Central memory CD4-positive, alpha-beta T cell (primary cell): ENCODE data around the gene UVSSA.
"Not testable (repeated sequence)": the region's sequence is repeated elsewhere in the genome, so short reads cannot be mapped to it uniquely, and the experiment has no call there.

Source experiments
- DNase-seq: peaks from one replicate; pipeline ENCODE4 v3.0.0; 2022

The UVSSA gene

DNA sequence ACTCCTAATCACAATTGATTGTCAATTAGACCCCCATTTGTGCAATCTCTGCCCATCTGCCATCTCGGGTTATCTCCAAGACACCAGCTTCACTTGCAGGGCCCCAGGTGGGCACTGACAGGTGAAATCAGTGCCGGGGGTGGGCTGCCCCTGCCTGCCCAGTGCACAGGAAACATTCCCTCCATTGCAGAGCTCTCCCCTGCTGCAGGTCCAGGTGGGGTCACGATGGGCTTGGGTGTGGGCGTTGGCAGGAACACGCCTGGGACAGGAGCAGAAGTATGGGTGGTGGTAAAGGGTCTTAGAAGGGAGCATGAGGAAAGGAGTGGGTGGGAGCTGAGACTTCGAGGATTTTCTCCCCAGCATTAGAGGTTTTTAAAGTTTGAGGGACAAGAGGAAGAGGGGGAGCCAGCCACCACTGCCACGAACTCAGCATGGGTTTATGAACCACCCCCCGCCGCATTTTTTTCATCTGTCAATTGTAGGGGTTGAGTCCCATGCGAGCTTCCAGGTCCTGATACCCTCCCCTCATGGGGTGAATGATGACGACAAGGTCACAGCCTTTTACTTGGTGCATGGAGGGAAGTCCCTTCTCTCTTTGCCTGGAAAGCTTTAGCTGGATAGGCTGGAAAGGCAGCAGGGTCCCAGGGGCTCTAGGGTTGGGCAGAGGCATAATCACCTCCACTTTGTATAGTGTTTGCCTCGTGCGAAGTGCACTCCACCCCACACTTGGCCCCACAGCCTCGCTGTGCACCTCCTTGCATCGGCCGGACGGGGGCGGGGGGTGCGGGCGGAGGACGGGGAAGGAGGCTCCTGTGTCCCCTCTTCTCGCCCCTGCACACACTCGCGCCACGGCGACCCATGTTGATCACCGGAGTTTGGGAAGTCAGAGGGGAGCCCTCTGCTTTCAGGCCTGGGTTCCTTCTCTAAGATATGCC is 62.8 kb downstream of the UVSSA start:
- no peak for DNase-seq

DNA sequence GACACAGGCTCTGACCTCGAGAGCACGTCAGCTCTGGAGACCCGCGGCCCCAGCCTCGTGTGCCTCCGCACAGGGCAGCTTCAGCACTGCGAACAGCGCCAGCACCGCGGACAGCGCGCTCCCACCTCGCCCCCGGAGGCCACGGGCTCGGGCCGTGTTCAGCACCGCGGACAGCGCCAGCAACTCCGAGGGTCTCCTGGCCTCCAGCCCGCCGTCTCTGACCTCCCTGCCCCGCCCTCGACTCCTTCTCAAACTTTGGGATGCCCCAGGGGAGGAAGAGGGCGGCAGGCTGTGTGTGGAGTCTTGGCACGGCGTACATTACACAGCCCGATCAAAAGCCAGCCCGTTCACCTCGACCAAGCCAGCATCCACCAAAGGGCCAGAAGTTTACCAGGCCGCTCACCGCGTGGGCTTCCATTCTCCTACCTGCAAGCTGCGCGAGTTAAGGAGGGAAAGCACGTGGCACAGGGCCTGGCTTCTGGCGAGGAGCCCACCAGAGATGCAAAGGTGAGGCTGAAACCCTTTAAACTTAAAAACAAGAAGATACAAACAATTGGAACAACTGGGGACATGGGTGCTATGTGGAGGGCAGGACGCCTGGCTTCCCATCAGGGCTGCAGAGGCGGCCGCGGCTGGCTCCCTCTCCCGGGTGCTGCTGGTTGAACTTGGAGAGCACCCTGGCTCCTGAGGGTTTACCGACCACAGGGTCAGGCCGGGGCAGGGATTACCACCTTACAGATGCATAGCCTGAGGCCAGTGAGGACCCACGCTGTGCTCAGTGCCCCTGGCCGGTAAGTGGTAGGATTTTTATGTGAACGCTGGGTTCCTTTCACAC is 63.7 kb downstream of the UVSSA start:
- no peak for DNase-seq

DNA sequence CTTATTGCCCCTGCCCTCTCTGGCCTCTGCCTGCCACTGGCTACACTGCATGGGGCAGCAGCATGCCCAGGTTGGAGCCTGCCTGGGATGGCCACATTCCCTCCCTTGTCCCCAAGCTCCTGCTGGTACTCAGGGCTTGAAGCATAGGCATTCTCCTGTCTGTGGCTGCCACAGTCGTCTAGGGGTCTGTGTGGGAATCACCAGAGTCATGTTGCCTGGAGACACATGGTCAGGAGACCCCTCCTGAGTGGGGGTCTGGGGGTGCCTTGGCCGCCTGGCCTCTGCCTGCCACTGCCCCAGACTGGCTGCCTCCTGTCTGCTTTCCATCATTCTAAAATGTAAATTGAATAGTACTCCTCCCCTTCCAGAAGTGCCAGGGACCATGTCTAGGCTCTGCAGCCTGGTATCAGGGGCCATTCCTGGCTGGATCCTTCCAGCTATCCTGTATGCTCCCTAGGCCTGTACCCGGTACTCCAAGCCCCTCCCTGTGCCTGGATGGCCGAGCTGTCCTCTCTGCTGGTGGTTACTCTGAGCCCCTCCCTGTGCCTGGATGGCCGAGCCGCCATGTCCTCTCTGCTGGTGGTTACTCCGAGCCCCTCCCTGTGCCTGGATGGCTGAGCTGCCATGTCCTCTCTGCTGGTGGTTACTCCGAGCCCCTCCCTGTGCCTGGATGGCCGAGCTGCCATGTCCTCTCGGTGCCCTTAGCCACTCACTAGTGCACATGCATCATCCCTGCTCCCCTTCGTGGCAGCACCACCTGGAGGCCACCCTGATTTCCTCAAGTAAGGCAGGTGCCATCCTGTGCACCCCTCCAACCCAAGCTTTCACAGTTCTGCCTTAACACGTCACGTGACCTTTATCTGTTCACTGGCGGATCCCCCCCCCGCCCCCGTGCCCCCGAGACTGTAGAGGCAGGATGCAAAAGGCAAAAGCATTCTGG is 64.7 kb downstream of the UVSSA start:
- no peak for DNase-seq

DNA sequence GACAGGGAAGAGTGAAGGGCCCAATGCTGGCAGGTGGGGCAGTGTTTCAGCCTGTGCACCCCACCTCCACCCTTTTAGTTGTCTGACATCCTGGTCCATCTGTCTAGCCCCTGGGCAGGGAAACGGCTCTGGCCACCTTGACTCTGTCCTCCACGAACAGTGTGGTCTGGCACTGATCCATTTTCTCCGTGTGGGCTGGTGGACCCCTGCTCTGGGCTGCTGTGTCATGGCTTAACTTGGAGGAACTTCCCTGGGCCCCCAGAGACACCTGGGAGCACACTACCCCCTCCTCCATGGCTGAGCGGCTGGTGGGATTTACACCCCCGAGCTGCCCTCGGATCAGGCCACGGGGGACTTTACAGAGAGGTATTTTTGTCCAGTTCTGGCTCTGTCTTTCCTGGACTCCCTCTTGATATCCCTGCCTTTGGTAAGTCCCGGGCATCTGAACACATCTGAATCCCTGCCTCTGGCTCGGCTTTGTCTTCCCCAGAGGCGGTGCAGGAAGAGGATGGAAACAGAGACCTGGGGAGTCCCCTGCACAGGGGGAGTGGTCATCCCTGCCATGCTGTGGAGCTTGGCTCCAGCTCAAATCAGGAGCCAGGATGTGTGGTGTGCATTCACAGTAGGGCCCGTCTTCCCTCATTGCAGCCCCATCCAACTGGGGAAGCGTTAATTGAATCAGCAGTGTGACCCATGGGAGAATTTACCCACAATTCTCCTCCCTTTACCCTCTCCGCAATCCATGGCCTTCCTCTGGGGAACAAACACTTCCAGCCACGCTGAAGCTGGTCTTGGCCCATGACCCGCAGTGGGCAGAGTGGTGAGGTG is 65.6 kb downstream of the UVSSA start:
- DNase-seq = no peak

DNA sequence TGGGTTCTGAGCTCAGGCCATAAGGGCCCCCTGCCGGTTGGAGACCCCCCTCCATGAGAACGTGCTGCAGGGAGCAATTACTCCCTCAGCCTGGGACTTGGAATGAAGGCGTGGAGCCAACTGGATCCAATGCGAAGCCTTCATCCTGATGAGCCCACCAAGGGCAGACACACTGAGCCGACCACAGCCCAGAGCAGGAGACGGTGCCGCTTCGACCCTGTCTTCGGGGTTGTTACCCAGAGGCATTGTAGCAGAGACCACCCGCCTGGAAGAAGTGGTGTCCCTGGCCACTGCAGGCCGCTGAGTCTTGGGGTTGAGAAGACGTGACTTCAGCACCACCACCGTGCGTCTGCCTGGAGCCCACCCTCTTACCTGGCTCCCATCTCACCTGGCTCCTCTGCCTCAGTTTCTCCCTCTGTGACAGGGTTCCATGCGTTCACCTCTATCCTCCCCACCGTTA is 66.2 kb downstream of the UVSSA start:
- DNase-seq = no peak

DNA sequence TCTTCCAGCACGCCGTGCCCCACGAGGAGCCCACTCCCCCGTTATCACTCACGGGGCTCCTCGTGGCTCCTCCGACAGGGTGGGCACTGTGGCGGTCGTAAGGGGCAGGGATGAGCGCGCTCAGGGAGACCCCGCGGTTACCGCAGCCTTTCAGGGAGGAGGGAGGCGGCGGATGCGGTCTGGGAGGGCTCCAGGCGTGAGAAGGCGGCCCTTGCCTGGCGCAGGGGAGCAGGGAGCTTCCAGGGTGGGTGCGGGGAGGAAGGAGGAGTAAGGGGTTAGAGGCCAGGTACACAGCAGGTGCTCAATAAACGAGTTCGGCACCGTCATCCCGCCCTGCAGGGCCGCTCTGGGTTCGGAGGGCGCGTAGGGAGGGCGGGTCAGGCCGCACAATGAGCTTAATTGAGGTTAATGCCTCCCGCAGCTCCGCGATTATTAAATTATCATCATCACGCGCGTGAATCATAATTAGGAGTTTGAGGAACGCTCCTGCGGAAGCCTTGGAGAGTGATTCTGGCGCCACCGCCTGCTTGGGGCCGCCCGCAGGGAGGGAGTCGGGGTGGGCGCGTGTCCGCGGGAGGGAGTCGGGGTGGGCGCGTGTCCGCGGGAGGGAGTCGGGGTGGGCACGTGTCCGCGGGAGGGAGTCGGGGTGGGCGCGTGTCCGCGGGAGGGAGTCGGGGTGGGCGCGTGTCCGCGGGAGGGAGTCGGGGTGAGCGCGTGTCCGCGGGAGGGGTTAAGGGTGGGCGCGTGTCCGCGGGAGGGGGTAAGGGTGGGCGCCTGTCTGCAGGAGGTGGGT is 66.9 kb downstream of the UVSSA start:
- DNase-seq = no peak

DNA sequence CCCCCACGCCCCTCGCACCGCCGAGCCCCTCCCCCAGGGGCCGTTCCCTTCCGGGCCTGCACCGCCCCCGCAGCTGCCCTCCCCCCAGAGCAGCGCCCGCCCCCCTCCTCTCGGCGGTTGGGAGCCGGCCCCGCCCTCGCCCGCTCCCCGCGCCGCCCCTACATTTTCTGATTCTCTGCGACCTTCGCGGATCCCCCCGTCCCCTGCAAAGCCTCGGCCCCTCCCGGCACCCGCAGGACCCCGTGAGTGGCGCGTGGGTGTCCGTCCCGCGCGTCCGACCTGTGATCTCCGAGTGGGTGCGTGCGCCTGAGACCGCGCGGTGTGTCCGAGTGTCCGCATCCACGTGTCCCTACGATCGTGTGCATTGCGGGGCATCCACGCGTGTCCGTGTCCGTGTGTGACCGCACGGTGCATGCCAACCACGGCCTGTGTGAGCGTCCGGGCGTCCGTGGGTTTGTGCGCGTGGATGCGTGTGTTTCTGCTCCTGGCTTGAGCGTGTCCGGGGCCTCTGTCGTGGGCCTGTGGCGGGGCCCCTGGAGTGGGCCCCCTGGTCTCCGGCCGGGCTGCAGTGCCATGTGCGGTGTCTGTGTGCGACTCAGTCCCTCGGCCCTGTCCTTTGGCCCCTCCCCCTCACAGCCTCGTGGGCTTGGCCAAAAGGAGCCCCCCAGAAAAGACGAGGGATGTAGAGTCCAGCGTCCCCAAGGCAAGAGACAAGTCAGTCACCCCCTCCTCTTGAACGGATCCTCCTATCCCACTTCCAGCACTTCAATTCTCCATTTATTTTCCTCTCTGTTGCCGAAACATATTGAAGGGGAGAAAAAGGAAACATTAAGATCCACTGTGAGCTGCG is 68.0 kb downstream of the UVSSA start:
- DNase-seq = no peak

DNA sequence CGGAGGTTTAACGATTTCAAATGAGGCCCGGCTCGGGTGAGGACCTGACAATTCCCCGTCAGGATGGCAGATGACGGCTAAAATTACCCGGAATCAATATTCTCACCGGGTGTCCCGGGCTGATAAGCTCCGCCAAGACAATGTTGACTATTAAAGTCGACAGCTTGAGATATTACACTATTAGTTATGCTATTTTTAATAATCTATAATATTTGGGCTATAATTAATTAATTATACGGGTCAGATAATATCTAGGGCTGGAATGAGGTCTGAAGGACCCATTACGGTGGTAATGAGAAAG is 68.6 kb downstream of the UVSSA start:
- DNase-seq = no peak

DNA sequence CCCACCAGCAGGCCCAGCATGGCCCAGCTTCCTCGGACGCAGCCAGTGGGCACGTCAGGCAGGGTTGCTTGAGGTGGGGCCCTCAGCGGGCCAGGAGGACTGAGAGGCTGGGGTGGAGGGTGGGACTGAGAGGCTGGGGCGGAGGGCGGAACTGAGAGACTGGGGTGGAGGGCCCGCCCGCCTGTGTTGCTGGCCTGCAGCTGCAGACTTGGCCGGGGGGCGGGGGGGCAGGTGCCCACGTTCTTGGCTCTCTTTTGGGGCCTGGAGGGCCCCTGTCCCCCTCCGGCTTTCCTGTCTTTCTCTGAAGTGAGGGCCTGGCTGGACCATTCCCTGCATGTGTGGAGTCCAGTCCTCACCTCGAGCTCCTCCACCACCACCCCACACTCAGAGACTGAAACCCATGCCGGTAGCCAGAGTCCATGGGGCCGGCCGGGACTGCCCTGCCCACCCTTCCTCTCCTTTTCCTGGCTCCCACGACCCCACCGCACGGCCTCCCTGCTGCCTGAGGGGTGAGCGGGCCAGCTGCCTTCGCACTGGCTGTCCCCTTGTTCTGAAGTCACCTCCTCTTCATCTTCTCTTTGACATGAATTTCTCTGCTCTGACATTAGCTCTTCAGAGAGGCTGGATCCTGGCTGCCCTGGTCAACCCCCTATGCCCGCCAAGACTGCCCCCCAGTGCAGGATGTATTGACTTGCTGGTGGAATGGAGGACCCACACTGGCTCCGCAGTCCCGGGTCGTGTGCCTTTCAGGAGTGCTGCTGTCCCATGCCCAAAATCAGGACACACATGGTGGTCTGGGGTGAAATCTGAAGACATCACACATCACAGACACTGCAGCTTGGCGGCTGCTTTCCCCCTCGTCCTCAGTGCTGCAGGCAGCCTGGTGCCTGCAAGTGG is 69.3 kb downstream of the UVSSA start:
- DNase-seq = no peak

DNA sequence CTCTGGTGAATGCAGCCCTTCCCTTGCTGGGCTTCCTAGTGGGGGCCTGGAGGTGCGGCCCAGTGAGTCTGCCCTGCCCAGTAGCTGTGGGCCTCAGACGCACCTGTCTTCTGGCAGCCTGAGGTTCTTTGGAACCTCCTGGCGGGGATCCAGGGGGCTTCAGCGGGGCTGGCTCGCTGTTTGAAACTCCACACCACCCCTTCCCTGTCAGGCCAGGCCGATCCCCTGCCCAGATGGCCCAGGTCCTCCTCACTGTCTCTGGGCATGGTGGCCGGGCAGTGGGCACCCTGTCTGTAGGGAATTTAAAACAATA is 69.9 kb downstream of the UVSSA start:
- no peak for DNase-seq

DNA sequence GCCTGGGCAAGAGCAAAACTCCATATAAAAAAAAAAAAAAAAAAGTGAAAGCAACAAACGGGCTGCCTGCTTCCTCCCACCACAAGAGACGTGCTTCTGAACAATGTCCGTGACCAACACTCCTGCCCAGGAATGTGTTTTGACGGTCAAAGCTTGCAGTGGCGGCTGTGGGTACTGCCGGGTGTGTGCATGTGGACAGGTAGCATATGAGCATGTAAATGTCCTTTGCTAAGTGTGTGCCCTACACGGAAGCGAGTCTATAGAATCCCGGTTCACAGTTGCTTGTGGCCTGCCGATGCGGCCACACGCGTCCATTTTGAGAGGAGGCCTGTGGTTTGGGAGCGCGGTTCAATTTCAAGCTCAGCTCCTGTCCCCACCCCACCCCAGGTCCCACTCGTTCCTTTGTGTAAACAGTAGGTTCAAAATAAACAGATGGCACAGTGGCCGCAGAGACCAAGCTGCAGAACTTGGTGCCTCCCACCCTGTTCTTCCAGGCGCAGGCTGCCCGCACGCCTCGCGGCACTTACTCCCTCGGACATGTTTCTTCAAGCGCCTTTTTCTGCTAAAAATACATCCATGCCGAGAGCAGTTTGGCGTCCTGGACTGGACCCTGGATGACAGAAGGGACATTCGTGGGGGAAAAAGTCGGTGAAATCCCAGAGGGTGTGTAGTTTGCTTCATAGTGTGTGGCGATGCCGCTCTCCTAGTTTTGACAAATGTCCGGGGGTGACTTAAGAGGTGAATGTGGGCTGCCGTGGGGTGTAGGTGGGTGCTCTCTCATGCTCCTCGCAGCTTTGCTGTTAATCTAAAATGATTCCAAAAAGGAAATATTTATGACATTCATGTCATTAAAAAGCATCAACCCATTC is 70.7 kb downstream of the UVSSA start:
- no peak for DNase-seq

DNA sequence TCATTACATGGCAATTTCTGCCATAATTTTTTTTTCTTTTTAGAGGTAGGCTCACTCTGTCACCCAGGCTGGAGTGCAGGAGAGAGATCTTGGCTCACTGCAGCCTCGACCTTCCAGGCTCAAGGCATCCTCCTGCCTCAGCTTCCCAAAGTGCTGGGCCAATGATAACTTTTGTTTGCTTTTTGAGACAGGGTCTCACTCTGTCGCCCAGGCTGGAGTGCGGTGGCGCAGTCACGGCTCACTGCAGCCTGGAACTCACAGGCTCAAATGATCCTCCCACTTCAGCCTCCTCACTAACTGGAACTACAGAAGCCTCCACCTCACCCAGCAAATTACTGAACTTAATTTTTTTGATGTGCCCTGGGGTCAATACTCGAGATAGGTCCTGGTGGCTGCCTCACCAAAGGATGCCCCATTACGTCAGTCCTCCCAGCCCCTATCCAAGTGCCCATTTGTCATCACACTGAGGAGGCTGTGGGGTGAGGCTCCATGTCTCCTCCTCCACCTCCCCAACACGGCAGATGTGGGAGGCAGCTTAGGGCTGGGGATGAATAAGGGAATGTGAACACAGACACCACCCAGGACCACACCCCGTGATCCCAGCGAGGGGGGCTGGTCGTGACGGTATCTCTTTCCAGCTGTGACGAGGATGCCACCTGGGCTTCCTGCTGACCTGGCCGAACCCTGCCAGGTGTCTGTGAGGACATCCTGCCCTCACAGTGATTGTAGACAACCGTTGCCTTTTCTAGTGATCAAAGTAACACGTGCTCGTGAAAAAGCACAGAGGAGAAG is 71.7 kb downstream of the UVSSA start:
- DNase-seq = no peak

DNA sequence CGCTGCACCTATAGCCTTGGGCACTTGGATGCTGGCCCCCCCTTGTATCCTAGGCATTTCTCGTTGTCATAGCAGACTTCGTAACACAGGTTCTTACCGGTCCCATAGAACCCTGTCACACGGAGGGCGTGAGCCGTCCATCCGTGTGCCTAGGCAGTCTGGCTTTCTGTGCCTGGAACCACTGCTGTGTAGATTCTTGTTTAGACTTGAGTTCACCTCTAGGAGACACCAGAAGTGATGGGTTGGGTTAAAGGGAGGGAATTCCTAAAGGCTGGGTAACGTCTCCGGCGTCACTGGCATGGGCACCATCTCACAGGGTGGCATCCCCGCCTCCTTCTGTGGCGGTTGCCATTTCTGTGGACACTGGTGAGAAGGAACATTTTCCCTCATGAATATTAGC is 72.7 kb downstream of the UVSSA start:
- DNase-seq = no peak

DNA sequence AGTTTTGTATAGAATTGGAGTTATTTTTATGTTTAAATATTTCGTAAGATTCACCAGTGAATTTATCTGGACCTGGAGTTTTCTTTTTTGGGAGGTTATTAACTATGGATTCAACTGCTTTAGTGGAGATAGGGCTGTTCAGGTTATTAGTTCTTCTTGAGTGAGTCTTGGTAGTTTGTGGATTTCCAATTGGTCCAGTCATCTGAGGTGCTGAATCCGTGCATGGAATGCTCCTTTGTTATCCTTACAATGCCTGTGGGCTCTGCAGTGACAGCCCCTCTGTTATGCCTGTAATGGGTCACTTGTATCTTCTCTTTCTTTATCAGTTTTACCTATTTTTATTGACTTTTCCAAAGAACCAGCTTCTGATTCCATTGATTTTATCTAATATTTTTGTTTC is 74.6 kb downstream of the UVSSA start:
- DNase-seq = no peak

DNA sequence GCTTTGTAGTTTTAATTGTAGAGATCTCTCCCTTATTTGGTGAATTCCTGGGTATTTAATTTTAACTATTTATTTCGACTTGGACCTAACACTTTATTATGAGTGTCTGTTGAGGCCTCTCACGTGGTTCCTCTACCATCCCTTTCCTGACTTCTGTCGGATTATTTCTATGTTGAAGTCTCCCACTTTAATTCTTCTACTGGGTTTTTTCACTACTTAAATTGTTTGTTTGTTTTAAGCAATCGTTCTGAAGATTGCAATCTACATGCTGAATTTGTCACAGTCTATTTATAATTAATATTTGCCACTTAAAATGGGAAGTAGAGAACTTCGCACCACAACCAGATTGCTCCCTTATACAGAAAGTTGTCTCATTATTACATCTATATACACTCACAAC is 80.0 kb downstream of the UVSSA start:
- DNase-seq = no peak

DNA sequence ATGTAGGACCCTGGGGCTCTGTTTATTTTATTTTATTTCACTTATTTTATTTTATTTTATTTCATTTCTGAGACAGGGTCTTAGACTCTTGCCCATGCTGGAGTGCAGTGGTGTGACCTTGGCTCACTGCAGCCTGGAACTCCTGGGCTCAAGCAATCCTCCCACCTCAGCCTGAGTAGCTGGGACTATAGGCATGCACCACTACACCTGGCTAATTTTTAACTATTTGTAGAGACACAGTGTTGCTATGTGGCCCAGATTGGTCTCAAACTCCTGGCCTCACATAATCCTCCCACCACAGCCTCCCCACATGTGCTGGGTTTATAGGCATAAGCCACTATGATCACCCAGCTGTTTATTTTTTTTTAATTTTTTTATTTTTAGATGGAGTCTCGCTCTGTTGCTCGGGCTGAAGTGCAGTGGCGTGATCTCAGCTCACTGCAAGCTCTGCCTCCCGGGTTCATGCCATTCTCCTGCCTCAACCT is 96.7 kb downstream of the UVSSA start:
- DNase-seq = not testable (repeated sequence)
